Mammary epithelial cell (primary cell): ENCODE data around the gene MYL12B.

Experiments used
- EZH2 ChIP-seq: IDR thresholded peaks from 2 replicates; pipeline ENCODE4 v1.6.1; 2012; ENCODE audit warnings: low read length, inconsistent platforms, borderline replicate concordance
- TF ChIP-seq, protein P1 (sequence below), 2 donors: IDR thresholded peaks in 1 of 2; conservative IDR thresholded peaks in 1 of 2; 2 replicates each; pipeline ENCODE4 v1.5.1; 2011 to 2012; ENCODE audit warnings: inconsistent platforms in 2 of 2, low read length in 2 of 2, mild to moderate bottlenecking in 2 of 2, control low read depth in 1 of 2, low read depth in 1 of 2; ENCODE audit not compliant: insufficient read depth in 1 of 2; ENCODE audit errors: extremely low read depth in 1 of 2

DNA sequence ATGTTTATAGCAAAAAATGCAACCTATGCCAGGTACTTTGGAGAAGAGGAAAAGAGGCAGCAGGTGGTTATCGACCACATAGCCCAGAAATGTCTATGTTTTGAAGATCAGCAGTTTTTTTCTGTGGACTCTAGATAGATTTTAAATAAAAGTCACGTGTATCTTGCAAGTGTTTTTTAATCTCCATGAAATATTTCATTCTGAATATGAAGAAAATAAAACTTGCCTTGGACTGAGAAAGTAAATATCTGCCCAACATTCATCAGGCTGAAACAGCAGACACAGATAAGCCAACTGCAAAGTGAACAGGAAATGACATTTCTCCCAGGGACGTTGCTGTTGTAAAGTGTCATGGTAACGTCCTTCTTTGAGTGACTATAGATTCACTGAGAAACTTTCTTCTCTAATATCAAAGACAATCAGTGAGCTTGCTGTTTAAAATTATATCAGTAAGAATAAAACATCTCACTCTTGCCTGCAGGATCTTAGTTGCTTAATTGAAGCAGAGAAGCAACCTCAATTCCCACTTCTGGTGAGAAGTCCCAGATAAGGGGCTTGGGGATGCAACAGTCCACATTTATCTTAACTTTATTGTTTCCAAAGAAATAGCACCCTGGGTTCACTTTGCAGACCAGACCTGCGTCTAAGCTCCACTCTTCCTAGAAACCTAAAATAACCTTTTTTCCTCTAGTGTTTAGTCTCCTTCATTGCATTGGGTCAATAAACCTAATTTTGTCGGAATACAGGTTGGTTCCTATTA, 48.5 kb upstream of the MYL12B start:
- TF ChIP-seq, protein P1, sequence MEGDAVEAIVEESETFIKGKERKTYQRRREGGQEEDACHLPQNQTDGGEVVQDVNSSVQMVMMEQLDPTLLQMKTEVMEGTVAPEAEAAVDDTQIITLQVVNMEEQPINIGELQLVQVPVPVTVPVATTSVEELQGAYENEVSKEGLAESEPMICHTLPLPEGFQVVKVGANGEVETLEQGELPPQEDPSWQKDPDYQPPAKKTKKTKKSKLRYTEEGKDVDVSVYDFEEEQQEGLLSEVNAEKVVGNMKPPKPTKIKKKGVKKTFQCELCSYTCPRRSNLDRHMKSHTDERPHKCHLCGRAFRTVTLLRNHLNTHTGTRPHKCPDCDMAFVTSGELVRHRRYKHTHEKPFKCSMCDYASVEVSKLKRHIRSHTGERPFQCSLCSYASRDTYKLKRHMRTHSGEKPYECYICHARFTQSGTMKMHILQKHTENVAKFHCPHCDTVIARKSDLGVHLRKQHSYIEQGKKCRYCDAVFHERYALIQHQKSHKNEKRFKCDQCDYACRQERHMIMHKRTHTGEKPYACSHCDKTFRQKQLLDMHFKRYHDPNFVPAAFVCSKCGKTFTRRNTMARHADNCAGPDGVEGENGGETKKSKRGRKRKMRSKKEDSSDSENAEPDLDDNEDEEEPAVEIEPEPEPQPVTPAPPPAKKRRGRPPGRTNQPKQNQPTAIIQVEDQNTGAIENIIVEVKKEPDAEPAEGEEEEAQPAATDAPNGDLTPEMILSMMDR (conservative IDR thresholded peaks at IDR 0.05 in 1 of 2, IDR thresholded peaks at IDR 0.05 in 1 of 2; ENCODE audit: extremely low read depth in 1 of 2, insufficient read depth in 1 of 2, low read depth in 1 of 2, low read length in 2 of 2), result no peak
- no peak for TF ChIP-seq EZH2
